ENCODE data around the gene BRAP. TPM values are rescaled to one million over a fixed set of nuclear protein-coding genes. Genes with fewer than 3 reads are reported as not detected.
"Not testable (repeated sequence)": the region's sequence is repeated elsewhere in the genome, so short reads cannot be mapped to it uniquely, and the experiment has no call there.

The BRAP gene
- total RNA-seq, 4 donors from 2014 or later, result 9.2 to 16.8 (median 10.8) TPM

DNA sequence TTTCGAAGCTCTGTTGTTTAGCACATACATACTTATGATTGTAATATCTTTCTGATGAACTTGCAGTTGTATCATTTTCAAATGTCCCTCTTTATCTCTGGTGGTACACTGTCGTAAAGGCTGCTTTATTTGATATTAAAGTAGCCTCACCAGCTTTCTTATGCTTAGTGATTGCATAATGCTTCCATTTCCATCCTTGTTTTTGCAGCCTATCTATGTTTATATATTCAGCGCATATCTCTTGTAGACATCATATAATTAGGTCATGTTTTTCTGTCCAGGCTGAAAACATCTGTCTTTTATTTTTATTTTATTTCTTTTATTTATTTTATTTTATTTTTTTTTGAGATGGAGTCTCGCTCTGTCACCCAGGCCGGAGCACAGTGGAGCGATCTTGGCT, 34.7 kb upstream of the BRAP start:
- 93 to 95% methylated on average over 6 of the region's 6 CpGs for WGBS, 2 donors
- DNase-seq, result no peak

DNA sequence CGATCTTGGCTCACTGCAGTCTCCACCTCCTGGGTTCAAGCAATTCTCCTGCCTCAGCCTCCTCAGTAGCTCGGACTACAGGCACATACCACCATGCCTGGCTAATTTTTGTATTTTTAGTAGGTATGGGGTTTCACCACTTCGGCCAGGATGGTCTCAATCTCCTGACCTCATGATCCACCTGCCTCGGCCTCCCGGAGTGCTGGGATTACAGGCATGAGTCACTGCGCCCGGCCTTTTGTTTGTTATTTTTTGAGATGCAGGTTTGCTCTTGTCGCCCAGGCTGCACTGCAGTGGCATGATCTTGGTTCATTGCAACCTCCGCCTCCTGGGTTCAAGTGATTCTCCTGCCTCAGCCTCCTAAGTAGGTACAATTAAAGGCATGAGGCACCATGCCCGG, 33.6 kb upstream of the BRAP start:
- H3K4me3 ChIP-seq; H3K9me3 ChIP-seq; DNase-seq; intact Hi-C loops (cut with DNase I); H3K27ac ChIP-seq; H3K4me1 ChIP-seq; H3K27me3 ChIP-seq: not testable (repeated sequence)
- WGBS, 2 donors, result 71 to 74% methylated on average over 8 to 10 of the region's 10 CpGs
- peaks cover 0 to 94% (median 12%) of the 10 kb centered on the region in 3 donors for H3K36me3 ChIP-seq

More for the DNA sequence above, 34.7 kb upstream of the BRAP start:
- peaks cover 0 to 94% (median 12%) of the 10 kb centered on the region in 3 donors for H3K36me3 ChIP-seq
- no peaks in the 10 kb centered on the region for H3K4me1 ChIP-seq
- H3K27ac ChIP-seq, result no peak overlapping the region
- TF ChIP-seq, protein P1, sequence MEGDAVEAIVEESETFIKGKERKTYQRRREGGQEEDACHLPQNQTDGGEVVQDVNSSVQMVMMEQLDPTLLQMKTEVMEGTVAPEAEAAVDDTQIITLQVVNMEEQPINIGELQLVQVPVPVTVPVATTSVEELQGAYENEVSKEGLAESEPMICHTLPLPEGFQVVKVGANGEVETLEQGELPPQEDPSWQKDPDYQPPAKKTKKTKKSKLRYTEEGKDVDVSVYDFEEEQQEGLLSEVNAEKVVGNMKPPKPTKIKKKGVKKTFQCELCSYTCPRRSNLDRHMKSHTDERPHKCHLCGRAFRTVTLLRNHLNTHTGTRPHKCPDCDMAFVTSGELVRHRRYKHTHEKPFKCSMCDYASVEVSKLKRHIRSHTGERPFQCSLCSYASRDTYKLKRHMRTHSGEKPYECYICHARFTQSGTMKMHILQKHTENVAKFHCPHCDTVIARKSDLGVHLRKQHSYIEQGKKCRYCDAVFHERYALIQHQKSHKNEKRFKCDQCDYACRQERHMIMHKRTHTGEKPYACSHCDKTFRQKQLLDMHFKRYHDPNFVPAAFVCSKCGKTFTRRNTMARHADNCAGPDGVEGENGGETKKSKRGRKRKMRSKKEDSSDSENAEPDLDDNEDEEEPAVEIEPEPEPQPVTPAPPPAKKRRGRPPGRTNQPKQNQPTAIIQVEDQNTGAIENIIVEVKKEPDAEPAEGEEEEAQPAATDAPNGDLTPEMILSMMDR (IDR thresholded peaks at IDR 0.05), result no peak
- no peak for TF ChIP-seq POLR2A (IDR thresholded peaks at IDR 0.05)
- no peak overlapping the region for H3K4me3 ChIP-seq
- intact Hi-C loops (cut with DNase I), result no loop called here
- no peaks in the 10 kb centered on the region for H3K27me3 ChIP-seq
- H3K9me3 ChIP-seq, result no peaks in the 10 kb centered on the region

DNA sequence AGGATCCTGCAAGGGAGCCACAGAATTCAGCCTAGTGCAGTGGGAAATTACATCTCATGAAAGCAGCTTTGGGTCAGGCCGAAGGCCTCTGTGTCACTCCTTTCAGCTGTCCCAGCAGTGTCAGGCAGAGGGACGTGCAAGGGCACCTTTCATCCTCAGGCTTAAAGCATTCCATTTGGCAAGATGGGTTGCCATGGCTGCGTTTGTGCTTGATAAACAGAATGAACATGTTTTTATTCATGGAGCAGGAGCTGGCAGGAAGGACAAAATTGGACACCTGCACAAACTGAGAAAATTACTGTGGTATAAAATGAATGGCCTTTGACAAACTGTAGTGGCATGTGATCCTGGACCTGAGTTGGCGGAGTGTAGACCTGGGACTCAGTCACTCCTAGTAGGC, 29.5 kb upstream of the BRAP start:
- TF ChIP-seq, protein P1 (IDR thresholded peaks at IDR 0.05), result no peak
- TF ChIP-seq POLR2A (IDR thresholded peaks at IDR 0.05), result no peak
- H3K4me1 ChIP-seq, result no peaks in the 10 kb centered on the region
- H3K36me3 ChIP-seq, result peaks cover 10 to 100% (median 12%) of the 10 kb centered on the region in 3 donors
- no peak overlapping the region for H3K27ac ChIP-seq
- no peak overlapping the region for H3K4me3 ChIP-seq
- intact Hi-C loops (cut with DNase I), result no loop called here
- no peaks in the 10 kb centered on the region for H3K27me3 ChIP-seq
- WGBS, 2 donors, result 47 to 60% methylated on average over 3 to 4 of the region's 4 CpGs
- DNase-seq, result no peak
- H3K9me3 ChIP-seq, result no peaks in the 10 kb centered on the region

DNA sequence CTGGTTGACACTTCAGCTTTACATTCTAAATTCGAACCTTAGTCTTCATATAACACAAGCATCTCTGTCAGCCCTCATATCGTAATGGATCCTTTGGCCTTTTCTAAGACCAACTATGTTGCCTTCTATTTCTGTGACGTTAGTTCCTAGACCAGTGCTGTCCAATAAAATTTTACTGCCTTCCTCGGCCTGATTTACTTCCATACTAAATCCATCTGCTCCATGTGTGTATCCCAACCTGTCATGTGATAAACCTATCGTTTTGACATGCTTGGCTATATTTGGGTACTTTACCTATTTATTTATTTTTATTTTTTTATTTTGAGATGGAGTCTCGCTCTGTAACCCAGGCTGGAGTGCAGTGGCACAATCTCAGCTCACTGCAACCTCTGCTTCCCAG, 20.4 kb upstream of the BRAP start:
- DNase-seq, result no peak
- no peaks in the 10 kb centered on the region for H3K4me1 ChIP-seq
- H3K4me3 ChIP-seq, result no peak overlapping the region
- intact Hi-C loops (cut with DNase I), result no loop called here
- H3K9me3 ChIP-seq, result no peaks in the 10 kb centered on the region
- WGBS, 2 donors, result 88 to 94% methylated on average over 6 of the region's 6 CpGs
- H3K27me3 ChIP-seq, result no peaks in the 10 kb centered on the region
- H3K27ac ChIP-seq, result no peak overlapping the region
- no peak for TF ChIP-seq POLR2A (IDR thresholded peaks at IDR 0.05)
- TF ChIP-seq, protein P1 (IDR thresholded peaks at IDR 0.05), result no peak
- H3K36me3 ChIP-seq, result peaks cover 5 to 98% (median 11%) of the 10 kb centered on the region in 3 donors

DNA sequence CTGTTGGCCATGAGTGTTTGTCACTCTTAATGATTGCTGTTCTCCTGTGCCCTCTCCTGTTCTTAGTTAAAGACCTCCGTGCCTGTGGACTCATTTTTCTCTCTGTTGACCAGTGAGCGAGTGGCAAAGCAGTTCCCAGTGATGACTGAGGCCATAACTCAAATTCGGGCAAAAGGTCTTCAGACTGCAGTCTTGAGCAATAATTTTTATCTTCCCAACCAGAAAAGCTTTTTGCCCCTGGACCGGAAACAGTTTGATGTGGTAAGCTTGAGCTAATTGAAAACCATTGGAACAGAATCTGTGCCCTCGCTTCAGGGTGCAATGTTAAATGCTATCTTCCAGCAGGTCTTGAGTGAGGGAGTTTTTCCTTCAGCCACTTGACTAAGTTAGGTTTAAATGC, 19.9 kb upstream of the BRAP start:
- intact Hi-C loops (cut with DNase I), result no loop called here
- WGBS, 2 donors, result 83 to 87% methylated on average over 5 of the region's 5 CpGs
- no peaks in the 10 kb centered on the region for H3K4me1 ChIP-seq
- H3K36me3 ChIP-seq, result peaks cover 6 to 98% (median 11%) of the 10 kb centered on the region in 3 donors
- no peaks in the 10 kb centered on the region for H3K9me3 ChIP-seq
- no peak for DNase-seq
- H3K27ac ChIP-seq, result no peak overlapping the region
- H3K27me3 ChIP-seq, result no peaks in the 10 kb centered on the region
- TF ChIP-seq POLR2A (IDR thresholded peaks at IDR 0.05), result no peak
- TF ChIP-seq, protein P1 (IDR thresholded peaks at IDR 0.05), result no peak
- no peak overlapping the region for H3K4me3 ChIP-seq

DNA sequence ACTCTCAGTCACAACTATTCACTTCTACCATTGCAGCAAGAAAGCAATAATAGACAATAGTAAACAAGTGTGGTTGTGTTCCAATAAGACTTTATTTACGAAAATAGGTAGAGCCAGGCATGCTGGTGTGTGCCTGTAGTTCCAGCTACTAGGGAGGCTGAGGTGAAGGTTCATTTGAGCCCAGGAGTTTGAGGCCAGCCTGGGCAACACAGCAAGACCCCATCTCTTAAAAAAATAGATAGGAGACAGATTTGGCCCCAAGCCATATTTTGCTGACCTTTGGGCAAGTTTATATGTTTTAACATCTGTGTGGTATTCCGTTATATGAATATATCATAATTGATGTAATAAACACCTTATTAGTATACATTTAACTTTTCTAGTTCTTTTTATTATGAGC, 14.2 kb upstream of the BRAP start:
- 81 to 88% methylated on average over 2 of the region's 2 CpGs for WGBS, 2 donors
- no peak for TF ChIP-seq POLR2A (IDR thresholded peaks at IDR 0.05)
- TF ChIP-seq, protein P1 (IDR thresholded peaks at IDR 0.05), result no peak
- no peak for DNase-seq
- no peaks in the 10 kb centered on the region for H3K4me1 ChIP-seq
- H3K27ac ChIP-seq, result no peak overlapping the region
- no peaks in the 10 kb centered on the region for H3K27me3 ChIP-seq
- intact Hi-C loops (cut with DNase I), result no loop called here
- H3K4me3 ChIP-seq, result no peak overlapping the region
- no peaks in the 10 kb centered on the region for H3K9me3 ChIP-seq
- H3K36me3 ChIP-seq, result peaks cover 6 to 98% (median 7%) of the 10 kb centered on the region in 3 donors

Measured in esophagus squamous epithelium (tissue), 5 donors.